K562 (cell line): Measurements from ENCODE around the gene AKT1. TPM values are rescaled to one million over a fixed set of nuclear protein-coding genes. Genes with fewer than 3 reads are reported as not detected.

ENCODE experiments used
- CBX8 ChIP-seq: fragments of 200-600 bp; sonication (generic); IDR thresholded peaks from 2 replicates; pipeline ENCODE4 v1.6.1; 2012; ENCODE audit warnings: borderline replicate concordance, mixed run types, low read depth, mild to moderate bottlenecking, moderate library complexity, mixed read lengths, low read length, control low read depth, inconsistent platforms; ENCODE audit not compliant: poor library complexity, severe bottlenecking; ENCODE audit errors: extremely low read depth
- CC2D1A ChIP-seq: fragments of 450-650 bp; IDR thresholded peaks from 2 replicates; pipeline ENCODE4 v1.6.1; 2017; ENCODE audit warnings: mild to moderate bottlenecking
- CEBPB ChIP-seq: fragments of 450-650 bp; IDR thresholded peaks from 2 replicates; pipeline ENCODE4 v1.6.1; 2016; ENCODE audit warnings: missing genetic modification characterization, missing compliant biosample characterization
- ELK1 ChIP-seq: sonication (generic); formaldehyde crosslinking; IDR thresholded peaks from 2 replicates; pipeline ENCODE4 v1.8.1; 2022; ENCODE audit warnings: missing genetic modification reagents
- ETV1 ChIP-seq: fragments of 450-650 bp; conservative IDR thresholded peaks from 2 replicates; pipeline ENCODE4 v1.6.1; 2016; ENCODE audit warnings: missing genetic modification characterization, control low read depth, low read depth, missing compliant biosample characterization
- ETV6 ChIP-seq, 3 experiments: fragments of 150-350 bp in 1 of 3; sonication (generic) in 1 of 3; formaldehyde crosslinking in 1 of 3; IDR thresholded peaks; 2 replicates each; pipeline versions ENCODE4 v1.6.1 to v1.8.0; 2014 to 2022; ENCODE audit warnings: borderline replicate concordance in 2 of 3, low read depth in 2 of 3, antibody characterized with exemption in 1 of 3, low read length in 1 of 3, mild to moderate bottlenecking in 1 of 3, missing genetic modification reagents in 1 of 3
- HDAC2 ChIP-seq: fragments of 450-650 bp; IDR thresholded peaks from 2 replicates; pipeline ENCODE4 v1.6.1; 2016; ENCODE audit warnings: mild to moderate bottlenecking
- MIER1 ChIP-seq: fragments of 450-650 bp; IDR thresholded peaks from 2 replicates; pipeline ENCODE4 v1.6.1; 2016; ENCODE audit warnings: antibody characterized with exemption, mild to moderate bottlenecking, low read depth
- NCOA2 ChIP-seq, 2 experiments: fragments of 450-650 bp; IDR thresholded peaks; 2 replicates each; pipeline ENCODE4 v1.6.1; 2018; ENCODE audit warnings: mild to moderate bottlenecking in 2 of 2, moderate library complexity in 1 of 2; ENCODE audit not compliant: partially characterized antibody in 2 of 2
- POLR3G ChIP-seq: IDR thresholded peaks from 2 replicates; pipeline ENCODE4 v1.6.1; 2011; ENCODE audit not compliant: insufficient read length, insufficient replicate concordance; ENCODE audit errors: extremely low read depth
- YY1 ChIP-seq, 3 experiments: IDR thresholded peaks; 2 replicates each; pipeline ENCODE4 v1.6.1; 2011; ENCODE audit warnings: low read length in 2 of 3, mild to moderate bottlenecking in 2 of 3, moderate library complexity in 2 of 3, borderline replicate concordance in 1 of 3, control low read depth in 1 of 3, low read depth in 1 of 3; ENCODE audit not compliant: insufficient read depth in 3 of 3, insufficient replicate concordance in 2 of 3, control insufficient read depth in 1 of 3, insufficient read length in 1 of 3; ENCODE audit errors: extremely low read depth in 1 of 3
- ZBTB40 ChIP-seq, 2 experiments: fragments of 450-650 bp in 1 of 2; sonication (generic) in 1 of 2; formaldehyde crosslinking in 1 of 2; IDR thresholded peaks; 2 replicates each; pipeline versions ENCODE4 v1.7.1 to v1.9.0; 2016 to 2022; ENCODE audit warnings: inconsistent platforms in 1 of 2, mild to moderate bottlenecking in 1 of 2, missing genetic modification reagents in 1 of 2
- ZC3H8 ChIP-seq: fragments of 450-650 bp; IDR thresholded peaks from 2 replicates; pipeline ENCODE4 v1.6.1; 2017
- ZNF165 ChIP-seq: fragments of 250-450 bp; sonication (Bioruptor Pico); IDR thresholded peaks from 2 replicates; pipeline ENCODE4 v1.4.0; 2020; ENCODE audit warnings: borderline replicate concordance
- ZNF778 ChIP-seq: fragments of 450-650 bp; formaldehyde crosslinking; IDR thresholded peaks from 2 replicates; pipeline ENCODE4 v1.4.0; 2020; ENCODE audit warnings: mild to moderate bottlenecking, moderate library complexity
- polyA plus RNA-seq, 8 experiments: library from polyadenylated mRNA; depleted of rRNA in 4 of 8; stranded (reverse) in 5 of 8; unstranded in 3 of 8; fragments of >200 nt; fragmentation: Nextera tagmentation in 2 of 8; fragmentation: Illumina TruSeq in 1 of 8; extraction: Ambion mirVana in 2 of 8; extraction: Trizol in 1 of 8; gene quantifications; 2 replicates each; pipeline versions ENCODE4 v1.2.1 to v1.2.3, GENCODE V29; 2011 to 2014; ENCODE audit warnings: inconsistent platforms in 1 of 8, missing spikeins in 1 of 8
- total RNA-seq, 7 experiments: library from RNA; depleted of rRNA in 6 of 7; stranded (reverse); fragments of >200 nt in 6 of 7; fragmentation: Illumina TruSeq in 2 of 7; extraction: Trizol in 2 of 7; gene quantifications; 2 replicates each; pipeline versions ENCODE4 v1.2.1 to v1.2.3, GENCODE V29; 2011 to 2021; ENCODE audit warnings: low replicate concordance in 1 of 7

The AKT1 gene
- total and polyA plus RNA-seq, 9 of the 15 experiments (the other 6 are each of a cell fraction or from before 2014, with no cell fraction given) = 0.49 to 132 (median 75.1) TPM

- no peak for TF ChIP-seq ZBTB40 (IDR thresholded peaks at IDR 0.05)
- no peak for TF ChIP-seq ZBTB40 (CRISPR knock-in tag; IDR thresholded peaks at IDR 0.05)
- TF ChIP-seq YY1 (IDR thresholded peaks at IDR 0.05; ENCODE audit: borderline replicate concordance in 1 of 3, control insufficient read depth in 1 of 3, extremely low read depth in 1 of 3, insufficient read depth in 3 of 3, insufficient read length in 1 of 3, insufficient replicate concordance in 2 of 3, low read depth in 1 of 3, low read length in 2 of 3) = no peak
- TF ChIP-seq HDAC2 = no peak
- no peak for TF ChIP-seq ELK1 (CRISPR knock-in tag)
- no peak for TF ChIP-seq ETV1 (tag)
- TF ChIP-seq POLR3G = no peak
- TF ChIP-seq ETV6 (IDR thresholded peaks at IDR 0.05; ENCODE audit: borderline replicate concordance in 1 of 2, low read depth in 2 of 2, low read length in 1 of 2) = no peak
- TF ChIP-seq ETV6 (CRISPR knock-in tag; IDR thresholded peaks at IDR 0.05; ENCODE audit: borderline replicate concordance) = no peak
- no peak for TF ChIP-seq CBX8
- no peak for TF ChIP-seq CC2D1A
- TF ChIP-seq ZNF778 (CRISPR knock-in tag) = no peak
- TF ChIP-seq ZNF165 (CRISPR knock-in tag) = no peak
- TF ChIP-seq MIER1 = no peak
- TF ChIP-seq CEBPB (tag) = no peak
- TF ChIP-seq NCOA2 (IDR thresholded peaks at IDR 0.05; ENCODE audit: partially characterized antibody in 2 of 2) = no peak
- TF ChIP-seq ZC3H8 = no peak
Measured at GRCh38 chr14:104751539-104752422, 43.8 kb downstream of the AKT1 start (continued).
